Fibroblast of lung (primary cell): Measurements from ENCODE around the gene TUBB4B. TPM values are rescaled to one million over a fixed set of nuclear protein-coding genes. Genes with fewer than 3 reads are reported as not detected.
"Not testable (repeated sequence)": the region's sequence is repeated elsewhere in the genome, so short reads cannot be mapped to it uniquely, and the experiment has no call there.

Experiments used
- DNase-seq, 2 donors: peaks; one replicate each; pipeline versions ENCODE4 v3.0.0 to v3.0.0-alpha.2; 2010; ENCODE audit warnings: low read depth in 2 of 2
- H2AFZ ChIP-seq: 2 replicates; pipeline ENCODE4 v1.5.1; 2012; ENCODE audit warnings: low read length, control low read depth, inconsistent platforms
- H3K27ac ChIP-seq: 2 replicates; pipeline ENCODE4 v1.5.1; 2011; ENCODE audit warnings: low read length, control low read depth; ENCODE audit not compliant: insufficient read depth
- H3K27me3 ChIP-seq: 2 replicates; pipeline ENCODE4 v1.5.1; 2011; ENCODE audit warnings: mild to moderate bottlenecking, low read length; ENCODE audit not compliant: control insufficient read depth, insufficient read depth
- H3K36me3 ChIP-seq: 2 replicates; pipeline ENCODE4 v1.5.1; 2011; ENCODE audit warnings: low read length; ENCODE audit not compliant: control insufficient read depth, insufficient read depth
- H3K4me1 ChIP-seq: 2 replicates; pipeline ENCODE4 v1.5.1; 2011; ENCODE audit warnings: low read length; ENCODE audit not compliant: control insufficient read depth, insufficient read depth; ENCODE audit errors: extremely low read depth
- H3K4me2 ChIP-seq: 2 replicates; pipeline ENCODE4 v1.5.1; 2011; ENCODE audit warnings: low read length, control low read depth; ENCODE audit not compliant: insufficient read depth; ENCODE audit errors: extremely low read depth
- H3K4me3 ChIP-seq, 4 experiments: fragments of 200-600 bp in 1 of 4; sonication (generic) in 1 of 4; replicated peaks in 1 of 4; 2 replicates each; pipeline ENCODE4 v1.5.1; 2011 to 2016; ENCODE audit warnings: low read length in 4 of 4, low read depth in 3 of 4, mild to moderate bottlenecking in 3 of 4, control low read depth in 2 of 4, inconsistent platforms in 1 of 4, mixed read lengths in 1 of 4; ENCODE audit not compliant: insufficient read depth in 1 of 4; ENCODE audit errors: control extremely low read depth in 1 of 4
- H3K79me2 ChIP-seq: 2 replicates; pipeline ENCODE4 v1.5.1; 2012; ENCODE audit warnings: mild to moderate bottlenecking, low read length, inconsistent platforms; ENCODE audit not compliant: control insufficient read depth, insufficient read depth
- H3K9ac ChIP-seq: 2 replicates; pipeline ENCODE4 v1.5.1; 2011; ENCODE audit warnings: mild to moderate bottlenecking, low read length, control low read depth; ENCODE audit not compliant: insufficient read depth
- H3K9me3 ChIP-seq: 2 replicates; pipeline ENCODE4 v1.5.1; 2012; ENCODE audit warnings: low read depth, low read length; ENCODE audit not compliant: control insufficient read depth, insufficient read depth
- H4K20me1 ChIP-seq: 2 replicates; pipeline ENCODE4 v1.5.1; 2011; ENCODE audit warnings: low read length; ENCODE audit not compliant: control insufficient read depth, insufficient read depth; ENCODE audit errors: extremely low read depth
- CTCF ChIP-seq, 2 donors: IDR thresholded peaks in 1 of 2; conservative IDR thresholded peaks in 1 of 2; 1 replicate in 1 of 2; 2 replicates in 1 of 2; pipeline ENCODE4 v1.5.1; 2011 to 2012; ENCODE audit warnings: low read length in 2 of 2, control low read depth in 1 of 2, inconsistent platforms in 1 of 2, low read depth in 1 of 2, mild to moderate bottlenecking in 1 of 2
- EZH2 ChIP-seq: IDR thresholded peaks from 2 replicates; pipeline ENCODE4 v1.5.1; 2012; ENCODE audit warnings: low read length, control low read depth, mild to moderate bottlenecking; ENCODE audit errors: missing control alignments
- polyA plus RNA-seq, 2 donors: library from polyadenylated mRNA; depleted of rRNA in 1 of 2; stranded (reverse) in 1 of 2; unstranded in 1 of 2; fragments of >200 nt; gene quantifications; 2 replicates each; pipeline ENCODE4 v1.2.1, GENCODE V29; 2011 to 2012; ENCODE audit warnings: missing spikeins in 1 of 2
- total RNA-seq: library from RNA; depleted of rRNA; stranded (reverse); fragments of >200 nt; gene quantifications from 2 replicates; pipeline ENCODE4 v1.2.1, GENCODE V29; 2014

The TUBB4B gene
- total and polyA plus RNA-seq, 2 donors (not counting 1 experiment from before 2014, with no cell fraction given) = 111 to 332 TPM

GRCh38 chr9:137262173-137262908, 21.3 kb downstream of the TUBB4B start:
- H3K36me3 ChIP-seq = peaks cover 23% of the 10 kb centered on the region
- H3K27ac ChIP-seq, H2AFZ ChIP-seq, H3K4me1 ChIP-seq, H3K4me2 ChIP-seq, H3K9me3 ChIP-seq, H3K9ac ChIP-seq, H3K27me3 ChIP-seq, H4K20me1 ChIP-seq, H3K79me2 ChIP-seq, H3K4me3 ChIP-seq: not testable (repeated sequence)
- DNase-seq = peak; percentile 51 to 59
- TF ChIP-seq CTCF (conservative IDR thresholded peaks at IDR 0.05 in 1 of 2, IDR thresholded peaks at IDR 0.05 in 1 of 2; ENCODE audit: low read depth in 1 of 2, low read length in 2 of 2) = peak; percentile 35 to 48

GRCh38 chr9:137262909-137263285, 21.8 kb downstream of the TUBB4B start:
- no peaks in the 10 kb centered on the region for H4K20me1 ChIP-seq
- no peak overlapping the region for H3K27ac ChIP-seq
- DNase-seq = no peak
- no peaks in the 10 kb centered on the region for H3K4me1 ChIP-seq
- H3K9me3 ChIP-seq = no peaks in the 10 kb centered on the region
- no peak overlapping the region for H3K9ac ChIP-seq
- peaks cover 25% of the 10 kb centered on the region for H3K36me3 ChIP-seq
- H3K4me2 ChIP-seq = no peak overlapping the region
- TF ChIP-seq CTCF (conservative IDR thresholded peaks at IDR 0.05 in 1 of 2, IDR thresholded peaks at IDR 0.05 in 1 of 2; ENCODE audit: low read depth in 1 of 2, low read length in 2 of 2) = no peak
- no peak for TF ChIP-seq EZH2
- no peaks in the 10 kb centered on the region for H3K27me3 ChIP-seq
- no peak overlapping the region for H2AFZ ChIP-seq
- H3K4me3 ChIP-seq = no peak overlapping the region
- H3K79me2 ChIP-seq = peaks cover 4% of the 10 kb centered on the region

GRCh38 chr9:137263506-137263905, 22.4 kb downstream of the TUBB4B start:
- no peaks in the 10 kb centered on the region for H4K20me1 ChIP-seq
- H3K27me3 ChIP-seq = no peaks in the 10 kb centered on the region
- peaks cover 2% of the 10 kb centered on the region for H3K79me2 ChIP-seq
- TF ChIP-seq EZH2 = no peak
- no peak for DNase-seq
- no peak overlapping the region for H3K4me3 ChIP-seq
- no peak overlapping the region for H2AFZ ChIP-seq
- no peaks in the 10 kb centered on the region for H3K9me3 ChIP-seq
- H3K27ac ChIP-seq = no peak overlapping the region
- peaks cover 26% of the 10 kb centered on the region for H3K36me3 ChIP-seq
- peaks cover under 1% of the 10 kb centered on the region for H3K4me1 ChIP-seq
- no peak overlapping the region for H3K4me2 ChIP-seq
- no peak overlapping the region for H3K9ac ChIP-seq
